Measurements from ENCODE around the gene TENM3.

The TENM3 gene

DNA sequence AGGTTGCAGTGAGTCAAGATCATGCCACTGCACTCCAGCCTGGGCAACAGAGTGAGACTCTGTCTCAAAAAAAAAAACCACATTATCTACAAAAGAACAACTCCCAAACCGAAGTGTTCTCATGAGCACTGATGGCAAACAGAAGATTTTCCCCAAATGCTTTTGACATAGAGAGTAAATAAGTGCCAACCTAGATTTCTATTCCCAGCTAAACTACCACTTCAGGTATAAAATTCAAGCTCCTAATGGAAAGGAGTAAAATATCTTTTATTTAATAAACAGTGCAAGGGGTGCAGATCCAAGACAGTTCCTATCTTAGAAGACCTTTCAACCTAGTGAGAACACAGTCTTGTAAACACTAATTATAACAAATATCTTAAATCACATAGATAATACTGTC lies 170.3 kb downstream of the TENM3 start:
- no peak for DNase-seq

GRCh38 chr4:182415116-182415515 lies 171.9 kb downstream of the TENM3 start:
- DNase-seq: no peak

- no peak for DNase-seq
Measured at GRCh38 chr4:182416067-182416466, 172.9 kb downstream of the TENM3 start.

DNA sequence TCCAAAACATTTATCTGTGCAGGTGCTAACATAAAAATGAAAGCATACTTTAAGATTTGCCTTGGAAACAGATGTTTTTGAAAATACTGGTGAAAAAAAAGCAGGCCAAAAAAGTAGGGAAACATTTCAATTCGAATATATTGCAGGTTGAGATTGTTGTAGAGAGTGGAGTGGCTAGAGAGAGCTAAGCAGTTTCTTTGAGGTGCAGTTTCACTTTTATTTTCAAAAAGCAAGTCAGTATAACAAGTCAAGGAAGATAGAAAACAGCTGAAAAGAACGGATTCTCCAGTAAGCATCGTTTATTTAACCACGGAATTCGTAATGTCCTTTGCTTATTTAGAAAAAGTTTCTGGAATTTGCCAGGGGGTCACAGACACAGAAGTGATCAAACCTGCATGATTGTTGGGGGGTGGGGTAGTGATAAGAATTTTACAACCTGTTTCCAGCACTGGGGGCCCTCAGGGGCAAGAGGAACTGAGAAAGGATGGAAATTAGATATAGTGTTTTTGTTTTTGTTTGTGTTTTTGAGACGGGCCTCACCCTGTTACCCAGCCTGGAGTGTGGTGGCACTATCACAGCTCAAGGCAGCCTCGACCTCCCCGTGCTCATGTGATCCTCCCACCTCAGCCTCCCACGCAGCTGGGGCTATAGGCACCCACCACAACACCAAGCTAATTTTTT lies 175.0 kb downstream of the TENM3 start:
- DNase-seq: no peak

DNA sequence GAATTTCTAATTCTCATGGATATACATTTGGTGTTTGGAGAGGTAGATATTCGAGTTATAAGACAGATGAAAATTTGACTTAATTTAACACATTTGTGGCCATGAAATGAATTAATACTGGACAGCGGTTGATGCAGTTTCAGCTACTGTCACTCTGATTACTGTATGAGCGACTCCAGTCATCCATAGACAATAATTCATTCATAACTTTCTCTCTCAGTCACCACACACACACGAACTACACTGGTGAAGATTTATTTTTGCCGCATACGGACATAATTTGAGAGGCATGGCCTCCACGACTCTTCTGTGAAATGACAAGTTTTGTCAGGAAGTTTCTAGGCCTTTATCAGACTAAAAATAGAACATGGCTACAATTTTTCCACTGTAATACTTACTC lies 177.0 kb downstream of the TENM3 start:
- DNase-seq: no peak

DNA sequence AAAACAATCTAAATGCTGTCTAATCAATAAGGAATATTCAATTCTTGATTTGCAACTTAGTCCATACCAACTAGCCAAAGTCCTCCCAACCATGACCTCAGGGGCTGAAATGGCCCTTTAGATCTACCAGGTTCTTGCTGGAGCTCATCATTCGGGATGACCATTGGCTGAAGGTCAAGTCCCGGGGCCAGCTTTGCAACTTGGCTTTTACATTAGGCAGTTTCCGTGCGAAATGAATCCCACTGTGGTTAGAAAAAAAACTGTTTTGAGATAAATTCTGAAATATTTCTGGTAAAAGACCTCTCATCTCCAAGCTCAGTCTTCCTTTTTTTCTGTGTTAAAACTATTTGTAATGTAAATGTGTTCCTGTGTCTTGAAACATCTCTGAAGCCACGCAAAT lies 178.6 kb downstream of the TENM3 start:
- DNase-seq: no peak

- no peak for DNase-seq
Measured at GRCh38 chr4:182425302-182425701, 182.1 kb downstream of the TENM3 start.

DNA sequence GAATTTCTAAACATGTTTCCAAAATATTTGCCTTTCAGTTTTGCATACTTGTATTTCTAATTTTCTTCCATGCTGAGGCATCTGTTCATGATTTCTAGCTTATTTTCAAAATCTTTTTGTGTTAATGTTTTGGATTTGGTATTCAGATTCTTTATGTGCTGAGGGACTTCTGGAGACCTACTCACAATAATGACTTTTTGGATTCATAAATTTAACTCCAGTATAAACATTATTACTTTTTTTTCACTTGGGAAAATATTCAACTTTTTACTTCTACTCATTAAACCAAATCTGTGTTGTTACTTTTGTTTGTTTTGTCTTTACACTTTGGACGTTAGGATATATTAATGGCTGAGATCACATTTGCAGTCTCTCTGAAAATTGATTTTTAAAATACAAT lies 183.7 kb downstream of the TENM3 start:
- no peak for DNase-seq

DNA sequence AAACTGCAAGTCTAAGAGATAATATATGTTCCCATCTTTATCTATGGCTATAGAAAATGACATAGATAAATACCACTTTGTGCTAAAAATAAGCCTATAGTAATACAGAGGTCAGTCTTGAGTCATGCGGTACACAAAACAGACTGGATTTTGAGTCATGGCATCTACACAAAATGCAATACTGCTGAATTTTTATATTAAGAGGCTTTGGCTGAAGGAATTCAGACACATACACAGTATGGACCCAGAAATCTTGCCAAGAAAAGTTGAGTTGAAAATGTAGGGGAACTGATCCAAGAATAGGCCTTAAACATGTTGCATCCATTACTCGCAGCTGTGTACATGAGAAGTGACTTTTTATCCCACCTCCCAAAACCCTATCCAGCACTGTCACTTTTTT lies 184.4 kb downstream of the TENM3 start:
- no peak for DNase-seq

- no peak for DNase-seq
Measured at GRCh38 chr4:182429896-182430295, 186.7 kb downstream of the TENM3 start.

DNA sequence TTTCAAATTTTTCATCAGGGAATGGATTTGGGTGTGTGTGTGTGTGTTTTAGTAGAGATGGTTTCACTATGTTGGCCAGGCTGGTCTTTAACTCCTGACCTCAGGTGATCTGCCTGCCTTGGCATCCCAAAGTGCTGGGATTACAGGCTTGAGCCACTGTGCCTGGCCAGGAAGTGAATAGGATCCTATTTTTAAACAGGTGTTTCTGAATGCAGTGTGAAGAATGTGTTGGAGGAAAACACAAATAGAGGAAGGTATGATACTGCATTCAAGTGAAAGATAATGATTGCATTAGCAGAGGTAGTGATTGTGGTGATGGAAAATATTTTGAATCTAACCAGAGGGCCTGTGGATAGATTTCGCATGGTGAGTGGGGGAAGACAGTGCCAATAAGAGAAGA lies 189.6 kb downstream of the TENM3 start:
- no peak for DNase-seq

DNA sequence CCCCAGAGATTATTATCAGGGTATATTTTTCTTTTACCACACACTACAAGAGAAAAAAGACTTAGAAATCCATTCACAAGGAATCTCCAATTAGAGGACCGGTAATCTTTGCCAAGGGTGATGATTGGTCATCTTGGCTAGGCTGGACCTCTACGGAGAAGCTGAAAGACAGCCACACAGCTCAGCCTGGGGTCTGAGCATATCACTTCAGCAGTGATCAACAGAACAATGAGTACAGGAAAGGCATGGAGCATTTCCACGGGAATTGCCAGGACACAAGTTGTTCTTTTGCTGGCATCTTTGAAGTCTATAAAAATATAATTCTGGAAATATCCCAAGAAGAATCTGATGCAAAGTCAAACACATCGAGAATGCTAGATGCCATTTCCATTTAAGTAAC lies 191.5 kb downstream of the TENM3 start:
- DNase-seq: no peak

GRCh38 chr4:182435401-182435800 lies 192.2 kb downstream of the TENM3 start:
- DNase-seq: no peak

- no peak for DNase-seq
Measured at GRCh38 chr4:182443070-182443469, 199.9 kb downstream of the TENM3 start.

DNA sequence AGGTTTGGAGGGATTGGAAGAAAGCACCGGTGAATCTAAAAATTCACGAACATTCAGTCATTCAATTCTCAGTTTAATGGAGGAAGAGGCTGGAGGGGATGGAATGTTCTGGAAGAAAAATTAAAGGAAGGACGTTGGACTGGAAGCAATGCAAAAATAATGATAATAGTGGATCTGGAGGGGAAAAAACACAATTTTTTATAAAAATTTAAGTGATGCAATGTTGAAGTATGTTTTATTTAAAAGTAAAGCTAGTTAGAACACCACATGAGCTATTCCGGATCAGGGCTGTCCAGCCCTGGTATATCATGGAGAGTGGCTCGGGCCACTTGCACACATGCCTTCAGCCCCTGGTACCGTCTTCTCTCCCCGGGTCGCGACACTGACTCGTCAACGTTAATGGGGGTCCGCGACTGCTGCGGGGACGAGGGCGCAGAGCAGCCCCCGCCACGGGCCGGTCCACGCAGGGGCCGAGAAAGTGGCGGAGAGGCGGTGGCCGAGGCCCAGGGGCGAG lies 204.6 kb downstream of the TENM3 start:
- DNase-seq: no peak

- DNase-seq: peak; percentile 77
Measured at GRCh38 chr4:182448281-182449151, 205.3 kb downstream of the TENM3 start.

GRCh38 chr4:182449186-182449929 lies 206.2 kb downstream of the TENM3 start:
- peak; percentile 62 for DNase-seq

DNA sequence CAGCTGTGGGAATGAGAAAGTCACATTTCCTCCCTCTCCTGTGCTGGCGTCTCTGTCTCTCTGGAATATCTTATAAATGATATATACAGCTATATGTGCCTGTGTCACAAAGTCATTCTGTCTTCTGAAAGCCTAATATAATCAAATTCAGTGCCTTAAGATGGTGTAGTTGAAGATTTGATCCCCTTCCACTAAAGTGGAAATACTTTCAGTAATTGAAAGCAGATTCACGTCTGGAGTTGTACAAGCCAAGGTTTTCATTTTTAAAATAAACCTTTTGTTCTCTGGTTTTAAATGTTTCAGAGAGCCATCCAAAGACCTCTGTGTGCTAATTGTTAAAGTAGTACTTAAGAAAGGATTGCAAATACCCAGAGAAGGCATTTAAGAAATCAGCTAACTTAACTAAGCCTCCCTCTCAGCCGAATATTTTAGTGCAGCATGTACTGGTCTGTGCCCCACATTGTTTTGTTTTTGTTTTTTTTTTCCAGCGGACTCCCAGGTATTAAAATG lies 206.8 kb downstream of the TENM3 start:
- no peak for DNase-seq

- no peak for DNase-seq
Measured at GRCh38 chr4:182451441-182451840, 208.2 kb downstream of the TENM3 start.

DNA sequence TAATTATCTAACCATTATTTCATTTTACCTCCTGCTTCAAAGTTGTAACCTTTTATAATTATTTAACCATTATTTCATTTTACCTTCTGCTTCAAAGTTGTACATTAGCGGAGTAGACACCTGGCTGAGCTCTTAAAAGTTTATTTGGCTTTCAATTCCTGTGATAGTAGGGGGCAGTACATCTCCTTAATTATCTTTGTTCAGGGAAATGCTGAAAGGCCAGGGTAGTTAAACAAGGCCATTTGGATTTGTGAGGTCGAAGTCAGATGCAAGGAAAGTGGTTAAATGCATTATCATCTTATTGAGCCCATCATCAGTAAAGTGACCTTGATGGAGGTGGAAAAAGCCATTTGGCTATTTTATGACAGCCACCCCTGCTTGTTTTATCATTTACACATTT lies 210.6 kb downstream of the TENM3 start:
- DNase-seq: no peak

DNA sequence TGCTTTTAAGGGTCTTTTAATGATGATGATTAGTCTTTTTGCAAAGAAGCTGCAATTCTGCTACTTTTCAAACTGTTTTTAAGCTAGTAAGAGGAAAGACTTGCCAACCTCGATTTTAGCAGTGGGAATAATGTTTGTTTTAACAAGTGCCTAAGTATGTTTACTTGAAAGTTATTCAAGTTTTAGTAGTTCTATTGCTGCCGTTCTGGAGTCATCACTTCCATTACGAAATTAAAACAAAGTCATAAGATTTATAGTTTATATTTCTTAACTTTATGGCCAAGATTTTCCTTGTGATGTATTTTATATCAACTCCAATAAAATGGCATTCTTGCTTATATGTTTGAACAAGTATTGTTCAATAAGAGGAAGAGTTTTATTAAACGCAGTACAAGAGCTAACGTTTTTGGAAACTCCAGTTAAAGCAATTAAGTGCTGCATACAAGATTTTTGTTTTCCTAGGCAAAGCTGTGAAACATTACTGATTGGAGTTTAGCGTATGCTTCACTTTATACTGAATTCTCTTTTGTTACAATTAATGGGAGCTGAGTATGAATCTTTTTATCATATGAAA lies 211.3 kb downstream of the TENM3 start:
- no peak for DNase-seq

DNA sequence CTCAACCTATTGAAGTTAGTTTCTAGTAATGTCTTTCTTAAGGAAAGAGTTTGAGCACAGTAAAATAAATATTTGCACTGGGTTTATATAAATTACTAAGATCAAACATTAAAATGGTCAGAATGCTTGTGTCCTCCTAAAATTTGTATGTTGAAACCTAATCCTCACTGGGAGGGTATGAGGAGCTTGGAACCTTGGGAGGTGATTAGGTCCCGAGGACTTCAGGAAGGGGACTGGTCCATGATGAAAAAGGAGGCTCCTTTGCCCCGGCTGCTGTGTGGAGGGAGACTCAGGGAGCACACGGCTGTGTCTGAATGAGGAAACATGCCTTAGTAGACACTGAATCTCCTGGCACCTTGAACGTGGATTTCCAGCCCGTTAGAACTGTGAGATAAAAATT lies 221.9 kb downstream of the TENM3 start:
- DNase-seq: no peak

DNA sequence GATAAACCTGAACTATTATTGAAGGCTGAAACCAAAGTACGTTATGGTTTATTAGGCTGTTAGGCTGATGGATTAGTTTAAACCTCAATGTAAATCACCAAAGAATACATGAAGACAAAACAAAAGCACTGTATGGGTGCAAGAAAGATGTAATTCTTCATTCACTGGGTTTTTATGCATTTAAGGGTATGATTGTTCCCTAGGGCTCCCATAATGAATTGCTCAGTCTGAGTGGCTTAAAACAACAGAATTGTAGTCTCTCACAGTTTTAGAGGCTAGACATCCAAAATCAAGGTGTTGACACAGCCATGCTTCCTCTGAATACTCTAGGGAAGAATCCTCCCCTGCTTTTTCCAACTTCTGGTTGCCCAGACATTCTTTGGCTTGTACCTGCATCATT lies 222.8 kb downstream of the TENM3 start:
- no peak for DNase-seq
